ENCODE measurements around the gene PGF.

The PGF gene

DNA sequence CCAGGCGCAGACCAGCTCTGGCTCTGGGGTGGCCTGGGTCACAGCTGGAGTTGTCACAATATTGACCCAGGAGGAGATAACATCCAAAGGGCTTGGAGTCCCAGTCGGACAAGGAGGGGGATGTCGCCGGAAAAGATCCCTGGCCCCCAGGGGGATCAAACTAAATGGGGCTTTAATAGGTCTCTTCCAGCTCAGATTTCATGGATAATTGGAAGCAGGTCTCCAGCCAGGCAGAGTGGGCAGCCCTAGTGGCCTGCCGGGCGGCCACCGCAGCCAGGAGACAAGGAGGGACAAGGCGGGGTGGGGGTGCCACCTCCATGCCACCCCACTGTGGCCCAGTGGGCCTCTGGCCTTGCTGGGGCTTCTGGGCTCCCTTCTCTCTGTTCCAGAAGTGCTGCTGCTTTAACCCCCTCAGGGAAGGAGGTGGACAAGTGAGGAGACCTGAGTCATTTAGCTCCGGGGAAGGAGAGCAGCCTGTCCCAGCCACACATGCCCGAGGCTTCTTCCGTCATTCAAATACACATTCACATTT lies 23.1 kb upstream of the PGF start:
- DNase-seq, result no peak

- no peak for DNase-seq
Measured at GRCh38 chr14:74977901-74978385, 22.5 kb upstream of the PGF start.

- no peak for DNase-seq
Measured at GRCh38 chr14:74977164-74977900, 21.9 kb upstream of the PGF start.

- no peak for DNase-seq
Measured at GRCh38 chr14:74976264-74977113, 21.1 kb upstream of the PGF start.

DNA sequence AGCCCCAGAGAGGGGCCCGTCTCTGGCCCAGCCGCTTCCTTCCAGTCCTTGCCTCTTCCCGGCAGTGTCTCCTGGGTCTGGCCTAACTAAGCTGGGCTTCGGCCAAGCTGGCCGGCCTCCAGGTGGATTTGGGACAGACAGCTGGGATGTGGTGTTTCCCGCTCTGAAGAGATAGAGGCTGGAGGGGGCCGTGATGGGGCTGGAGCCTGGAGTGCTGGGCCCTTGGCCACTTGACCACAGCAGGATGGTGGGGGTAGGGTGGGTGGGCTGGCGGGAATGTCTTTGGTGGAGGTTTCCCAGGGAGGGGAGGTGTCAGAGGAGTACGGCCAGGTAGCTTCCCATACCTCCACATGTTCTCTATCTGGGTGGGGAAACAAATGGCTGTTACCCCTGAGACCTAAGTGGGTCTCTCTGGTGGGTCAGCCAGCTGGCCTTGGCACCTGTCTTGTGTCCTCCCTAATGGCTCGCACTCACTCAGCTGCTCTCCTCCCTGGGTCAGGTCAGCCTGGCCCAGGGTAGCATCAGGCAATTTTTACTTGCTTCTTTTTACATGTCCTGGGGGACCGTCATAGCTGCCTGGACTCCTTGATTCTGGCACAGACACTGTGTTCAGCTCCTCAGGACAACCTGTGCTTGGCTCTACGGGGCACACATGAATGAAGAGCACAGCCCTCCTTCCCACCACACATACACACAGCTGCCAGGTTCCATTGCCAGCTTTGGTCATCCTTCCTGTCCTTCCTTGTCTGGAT lies 19.8 kb upstream of the PGF start:
- no peak for DNase-seq

- DNase-seq, result no peak
Measured at GRCh38 chr14:74974364-74975058, 19.1 kb upstream of the PGF start.

- no peak for DNase-seq
Measured at GRCh38 chr14:74973905-74974363, 18.5 kb upstream of the PGF start.

DNA sequence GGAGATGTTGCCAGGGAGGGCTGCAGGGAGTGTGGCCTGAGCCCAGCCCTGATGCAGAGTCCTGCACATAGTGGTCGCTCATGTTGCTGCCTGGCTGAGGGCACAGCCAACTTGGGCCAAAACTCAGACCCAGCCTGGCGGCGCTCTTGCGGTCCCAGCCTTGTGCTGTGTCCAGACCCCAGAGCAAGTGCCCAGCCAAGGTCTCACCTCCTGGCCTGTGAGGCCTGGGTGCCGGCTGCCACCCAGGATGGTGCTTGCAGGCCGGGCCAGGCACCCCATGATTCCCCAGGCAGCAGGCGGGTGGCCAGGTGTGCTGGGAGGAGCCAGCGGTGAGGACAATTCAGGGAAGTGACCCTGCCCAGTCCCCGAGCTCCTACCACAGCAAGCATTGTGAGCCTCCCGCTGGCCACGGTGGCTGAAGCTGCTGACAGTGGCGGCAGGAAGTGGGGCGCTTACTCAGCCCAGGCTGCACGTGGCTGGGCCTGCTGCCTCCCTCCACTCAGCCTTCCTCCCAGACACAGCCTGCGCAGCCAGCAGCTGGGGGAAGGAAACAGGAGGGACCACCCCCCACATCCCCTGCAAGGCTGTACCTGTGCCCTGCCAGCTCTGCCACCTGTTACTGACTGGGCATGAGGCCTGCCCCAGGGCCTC lies 17.7 kb upstream of the PGF start:
- DNase-seq, result no peak

DNA sequence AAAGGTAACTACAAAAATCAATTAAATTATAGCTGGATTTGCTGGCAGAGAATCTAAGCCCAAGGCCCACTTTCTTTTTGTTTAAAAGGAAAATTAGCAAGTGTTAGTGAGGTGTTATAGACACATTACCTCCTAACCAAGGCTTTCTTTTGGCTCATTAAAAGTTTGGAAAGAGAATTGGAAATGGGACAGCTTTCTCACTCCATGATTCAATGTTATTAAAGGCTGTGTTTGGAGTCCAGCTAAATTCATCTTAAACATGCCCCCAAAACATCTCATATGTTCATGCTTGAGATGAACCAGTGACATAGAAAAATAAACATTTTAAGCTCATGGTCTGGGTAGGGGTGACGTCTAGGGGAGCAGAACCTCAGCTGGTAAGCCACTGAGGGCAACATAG lies 13.4 kb upstream of the PGF start:
- DNase-seq, result no peak

DNA sequence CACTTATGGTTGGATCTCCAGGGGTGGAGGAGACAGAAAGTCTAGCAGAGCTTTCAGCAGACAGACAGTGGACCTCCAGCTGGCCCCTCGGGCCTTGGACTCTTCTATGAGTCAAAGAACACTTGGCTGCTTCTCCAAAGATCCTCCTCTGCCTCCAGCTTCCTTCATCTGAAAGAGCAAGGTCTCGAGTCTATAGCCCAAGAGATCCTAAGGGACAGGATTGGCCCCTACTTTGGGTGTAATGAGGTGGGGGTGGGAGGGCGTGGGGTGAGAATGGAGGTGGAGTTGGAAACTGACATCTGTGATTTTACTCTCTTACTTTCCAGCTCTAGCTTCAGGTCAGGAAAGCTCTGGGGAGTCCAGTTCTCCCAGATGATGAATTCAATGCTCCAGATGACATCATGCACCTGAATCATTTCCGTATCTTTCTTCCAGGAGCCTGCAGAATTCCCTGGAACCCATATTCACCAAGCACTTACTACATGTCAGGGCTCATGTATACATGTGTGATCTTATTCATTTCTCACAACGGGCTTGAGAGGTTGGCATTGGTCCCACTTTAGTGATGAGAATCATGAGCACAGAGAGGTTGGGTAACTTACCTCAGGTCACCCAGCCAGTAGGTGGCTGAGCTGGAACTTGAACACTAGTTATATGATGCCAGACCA lies 10.2 kb upstream of the PGF start:
- no peak for DNase-seq

- DNase-seq, result no peak
Measured at GRCh38 chr14:74964787-74965485, 9.5 kb upstream of the PGF start.

- no peak for DNase-seq
Measured at GRCh38 chr14:74963705-74964271, 8.4 kb upstream of the PGF start.

GRCh38 chr14:74963178-74963704 lies 7.8 kb upstream of the PGF start:
- DNase-seq, result no peak

- no peak for DNase-seq
Measured at GRCh38 chr14:74962493-74962892, 7.1 kb upstream of the PGF start.

GRCh38 chr14:74962046-74962445 lies 6.6 kb upstream of the PGF start:
- no peak for DNase-seq

- no peak for DNase-seq
Measured at GRCh38 chr14:74961238-74961911, 6.0 kb upstream of the PGF start.

- DNase-seq, result no peak
Measured at GRCh38 chr14:74960736-74961135, 5.3 kb upstream of the PGF start.

GRCh38 chr14:74959596-74960180 lies 4.3 kb upstream of the PGF start:
- no peak for DNase-seq
